ENCODE measurements around the gene SORCS2. TPM values are rescaled to one million over a fixed set of nuclear protein-coding genes. Genes with fewer than 3 reads are reported as not detected.

Gene SORCS2
- total RNA-seq, 4 donors from 2014 or later = 2.0 to 7.4 (median 3.6) TPM

DNA sequence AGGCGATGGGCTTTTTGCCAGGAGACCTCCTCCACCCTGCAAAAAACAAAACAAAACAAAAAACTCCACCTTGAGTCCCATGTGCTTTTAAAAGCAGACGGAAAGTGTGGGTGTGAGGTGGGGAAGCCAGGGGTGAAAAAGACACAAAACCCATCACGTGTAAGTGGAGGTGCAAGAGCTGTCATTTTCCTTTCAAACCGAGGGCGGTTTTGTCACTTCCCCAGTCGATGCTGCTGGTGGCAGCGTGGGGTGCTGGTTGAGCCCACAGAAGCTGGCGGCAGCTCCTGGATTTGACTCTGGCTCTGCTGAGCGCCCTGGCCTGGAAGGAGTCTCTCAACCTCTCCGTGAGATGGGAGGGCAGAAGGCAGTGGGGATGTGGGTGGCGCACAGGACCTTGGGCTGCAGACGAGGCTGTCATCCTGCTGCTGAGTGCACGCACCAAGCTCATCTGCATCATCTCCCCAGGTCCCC, 132.3 kb downstream of the SORCS2 start:
- no peak for ATAC-seq
- peaks cover 0 to 5% (median 0%) of the 10 kb centered on the region in 3 donors for H3K9me3 ChIP-seq
- no peaks in the 10 kb centered on the region for H3K36me3 ChIP-seq

DNA sequence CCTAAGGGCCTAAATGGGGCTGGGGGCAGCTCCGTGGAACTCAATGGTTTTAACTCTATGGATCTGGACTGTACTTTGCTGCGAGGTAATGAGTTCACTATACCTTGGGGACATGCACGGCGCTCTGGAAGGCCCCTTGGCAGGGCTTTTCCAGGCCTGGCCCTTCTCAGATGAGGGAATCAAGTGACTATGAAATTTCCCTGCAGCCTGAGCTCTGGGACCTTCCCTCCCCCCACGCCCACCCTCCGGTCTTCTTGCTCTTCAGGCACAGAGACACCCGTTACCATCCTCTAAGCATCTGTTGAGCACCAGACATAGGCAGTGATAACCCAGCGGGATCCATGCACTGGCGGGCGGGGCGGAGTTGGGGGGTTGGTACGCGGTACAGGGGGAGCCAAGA, 133.2 kb downstream of the SORCS2 start:
- no peak overlapping the region for H3K27ac ChIP-seq
- H3K4me3 ChIP-seq = no peak overlapping the region
- no peaks in the 10 kb centered on the region for H3K27me3 ChIP-seq
- 83 to 91% methylated on average over 1 to 5 of the region's 13 CpGs for WGBS, 2 donors (ENCODE audit: low coverage in 1 of 2)
- no peaks in the 10 kb centered on the region for H3K36me3 ChIP-seq
- TF ChIP-seq, protein P1, sequence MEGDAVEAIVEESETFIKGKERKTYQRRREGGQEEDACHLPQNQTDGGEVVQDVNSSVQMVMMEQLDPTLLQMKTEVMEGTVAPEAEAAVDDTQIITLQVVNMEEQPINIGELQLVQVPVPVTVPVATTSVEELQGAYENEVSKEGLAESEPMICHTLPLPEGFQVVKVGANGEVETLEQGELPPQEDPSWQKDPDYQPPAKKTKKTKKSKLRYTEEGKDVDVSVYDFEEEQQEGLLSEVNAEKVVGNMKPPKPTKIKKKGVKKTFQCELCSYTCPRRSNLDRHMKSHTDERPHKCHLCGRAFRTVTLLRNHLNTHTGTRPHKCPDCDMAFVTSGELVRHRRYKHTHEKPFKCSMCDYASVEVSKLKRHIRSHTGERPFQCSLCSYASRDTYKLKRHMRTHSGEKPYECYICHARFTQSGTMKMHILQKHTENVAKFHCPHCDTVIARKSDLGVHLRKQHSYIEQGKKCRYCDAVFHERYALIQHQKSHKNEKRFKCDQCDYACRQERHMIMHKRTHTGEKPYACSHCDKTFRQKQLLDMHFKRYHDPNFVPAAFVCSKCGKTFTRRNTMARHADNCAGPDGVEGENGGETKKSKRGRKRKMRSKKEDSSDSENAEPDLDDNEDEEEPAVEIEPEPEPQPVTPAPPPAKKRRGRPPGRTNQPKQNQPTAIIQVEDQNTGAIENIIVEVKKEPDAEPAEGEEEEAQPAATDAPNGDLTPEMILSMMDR (IDR thresholded peaks at IDR 0.05) = no peak
- H3K4me1 ChIP-seq = peaks cover 0 to 36% (median 6%) of the 10 kb centered on the region in 3 donors
- no peak for ATAC-seq
- H3K9me3 ChIP-seq = no peaks in the 10 kb centered on the region

More for the DNA sequence above, 132.3 kb downstream of the SORCS2 start:
- peaks cover 0 to 35% (median 6%) of the 10 kb centered on the region in 3 donors for H3K4me1 ChIP-seq
- H3K27ac ChIP-seq = no peak overlapping the region
- H3K27me3 ChIP-seq = no peaks in the 10 kb centered on the region
- WGBS, 2 donors (ENCODE audit: low coverage in 1 of 2) = 78 to 80% methylated on average over 1 to 3 of the region's 13 CpGs
- no peak for TF ChIP-seq POLR2A (IDR thresholded peaks at IDR 0.05)
- no peak for TF ChIP-seq POLR2AphosphoS5 (IDR thresholded peaks at IDR 0.05)
- TF ChIP-seq, protein P1 (IDR thresholded peaks at IDR 0.05) = no peak
- H3K4me3 ChIP-seq = no peak overlapping the region

DNA sequence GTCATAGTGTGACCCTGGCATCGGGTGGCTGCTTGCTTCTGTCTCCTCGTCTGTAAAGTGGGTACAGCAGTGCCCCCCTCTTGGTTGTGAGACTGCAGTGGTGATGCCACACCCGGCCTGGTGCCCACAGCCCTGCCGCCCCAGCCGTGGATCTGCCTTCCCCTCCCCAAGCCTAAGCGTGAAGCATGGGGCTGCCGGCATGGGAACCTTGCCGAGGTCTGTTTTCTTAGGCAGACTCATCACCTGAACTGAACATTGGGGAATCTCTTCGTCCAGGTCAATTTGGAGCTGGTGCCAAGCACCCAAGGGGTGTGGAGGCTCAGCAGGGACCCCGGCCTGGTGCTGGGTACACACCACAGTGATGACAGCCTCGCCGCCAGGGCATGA, 134.0 kb downstream of the SORCS2 start:
- H3K9me3 ChIP-seq = no peaks in the 10 kb centered on the region
- WGBS, 2 donors (ENCODE audit: low coverage in 1 of 2) = 82 to 95% methylated on average over 2 to 8 of the region's 12 CpGs

DNA sequence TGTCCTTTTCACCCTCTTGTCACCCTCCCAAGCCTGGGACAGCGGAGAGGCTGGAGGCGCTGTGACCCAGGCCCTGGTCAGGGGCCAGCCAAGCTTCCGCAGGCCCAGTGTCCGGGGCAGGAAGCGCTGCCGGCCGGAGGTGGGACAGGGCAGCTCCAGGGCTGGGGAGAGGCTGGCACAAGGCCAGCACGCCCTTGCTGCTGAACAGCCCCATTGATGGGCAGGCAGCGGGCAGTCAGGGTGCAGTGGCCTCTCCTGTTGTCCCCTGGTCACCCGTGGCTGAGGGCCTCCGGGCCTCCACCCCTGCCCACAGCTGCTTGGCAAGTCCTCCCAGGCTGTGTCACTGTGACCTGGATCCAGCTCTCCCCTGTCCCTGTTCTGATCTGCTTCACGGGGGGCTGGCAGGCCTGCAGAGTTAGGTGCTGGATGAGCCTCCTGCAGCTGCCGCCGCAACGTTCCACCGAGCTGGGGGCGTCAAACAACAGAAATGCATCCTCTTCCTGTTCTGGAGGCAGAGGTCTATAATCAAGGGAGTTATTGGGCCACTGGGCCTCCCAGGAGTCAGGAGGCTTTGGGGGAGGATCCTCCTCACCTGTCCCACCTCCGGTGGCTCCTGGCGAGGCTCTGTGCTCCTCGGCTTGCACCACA, 134.5 kb downstream of the SORCS2 start:
- H3K27me3 ChIP-seq = no peaks in the 10 kb centered on the region
- 70% methylated on average over 2 of the region's 20 CpGs; no CpG with 5 or more reads in 1 of the 2 donors for WGBS, 2 donors (ENCODE audit: low coverage in 1 of 2)
- no peak for ATAC-seq
- peak overlapping the region in 1 of 4 donors; percentile 8 for H3K27ac ChIP-seq
- TF ChIP-seq EP300 (IDR thresholded peaks at IDR 0.05) (no peak), POLR2A (IDR thresholded peaks at IDR 0.05) (no peak), POLR2AphosphoS5 (IDR thresholded peaks at IDR 0.05) (no peak)
- TF ChIP-seq, protein P1 (IDR thresholded peaks at IDR 0.05) = no peak
- no peak overlapping the region for H3K4me3 ChIP-seq
- no peaks in the 10 kb centered on the region for H3K9me3 ChIP-seq
- H3K4me1 ChIP-seq = peaks cover 0 to 40% (median 6%) of the 10 kb centered on the region in 3 donors
- H3K36me3 ChIP-seq = no peaks in the 10 kb centered on the region

More for the DNA sequence above, 134.0 kb downstream of the SORCS2 start:
- Histone ChIP-seq H3K36me3 (no peaks in the 10 kb centered on the region), H3K27ac (no peak overlapping the region), H3K4me1 (peaks cover 0 to 36% (median 6%) of the 10 kb centered on the region in 3 donors), H3K4me3 (no peak overlapping the region), H3K27me3 (no peaks in the 10 kb centered on the region)
- no peak for TF ChIP-seq EP300 (IDR thresholded peaks at IDR 0.05)
- TF ChIP-seq, protein P1 (IDR thresholded peaks at IDR 0.05) = no peak
- no peak for TF ChIP-seq POLR2A (IDR thresholded peaks at IDR 0.05)
- TF ChIP-seq POLR2AphosphoS5 (IDR thresholded peaks at IDR 0.05) = no peak
- no peak for ATAC-seq

DNA sequence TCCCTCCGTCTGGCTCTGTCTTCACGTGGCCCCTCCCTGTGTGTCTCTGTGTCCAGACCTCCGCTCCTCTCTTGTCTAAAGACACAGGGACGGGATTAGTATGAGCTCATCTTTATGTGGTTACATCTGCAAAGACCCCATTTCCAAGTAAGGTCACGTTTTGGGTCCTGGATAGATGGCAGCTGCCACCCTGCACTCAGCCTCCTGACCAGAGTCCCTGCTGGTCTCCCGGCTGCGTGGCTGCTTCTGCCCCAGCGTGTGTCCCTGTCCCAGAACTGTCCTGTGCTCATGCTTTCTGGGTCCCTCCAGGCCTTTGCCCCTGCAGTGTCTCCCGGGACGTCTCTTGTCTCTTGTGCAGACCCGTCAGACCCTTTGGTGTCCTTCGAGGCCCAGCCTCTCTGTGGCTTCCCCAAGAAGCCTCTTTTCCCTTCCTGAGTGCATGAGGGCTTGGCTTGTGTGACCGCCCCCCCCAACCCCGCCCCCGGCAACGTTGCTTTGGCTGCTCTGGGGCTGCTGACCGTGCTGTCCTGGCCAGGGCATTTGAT, 135.1 kb downstream of the SORCS2 start:
- Histone ChIP-seq H3K27me3 (no peaks in the 10 kb centered on the region), H3K27ac (peak overlapping the region in 1 of 4 donors; percentile 8), H3K36me3 (no peaks in the 10 kb centered on the region), H3K4me3 (no peak overlapping the region), H3K9me3 (no peaks in the 10 kb centered on the region), H3K4me1 (peaks cover 0 to 40% (median 6%) of the 10 kb centered on the region in 3 donors)
- no peak for ATAC-seq
- TF ChIP-seq POLR2A (IDR thresholded peaks at IDR 0.05) (no peak), EP300 (IDR thresholded peaks at IDR 0.05) (no peak), POLR2AphosphoS5 (IDR thresholded peaks at IDR 0.05) (no peak)
- TF ChIP-seq, protein P1 (IDR thresholded peaks at IDR 0.05) = no peak
- WGBS, 2 donors (ENCODE audit: low coverage in 1 of 2) = 33 to 72% methylated on average over 3 to 8 of the region's 17 CpGs
